GM13977 (cell line): Measurements from ENCODE around the gene WDR49.

Experiments used
- DNase-seq: peaks from one replicate; pipeline ENCODE4 v3.0.0; 2012; ENCODE audit warnings: low spot score
- CTCF ChIP-seq: IDR thresholded peaks from 2 replicates; pipeline ENCODE4 v1.5.1; 2012; ENCODE audit warnings: mild to moderate bottlenecking, control low read depth; ENCODE audit not compliant: insufficient read depth; ENCODE audit errors: extremely low read depth, missing control alignments
- in situ Hi-C: fragments of 300-500 bp; cut with MboI; formaldehyde crosslinking; loops from one replicate; pipeline ENCODE4 v1.12.0; 2022; ENCODE audit warnings: low sequenced_read_pairs, low pct_unique_long_range_greater_than_20kb, mixed read lengths, inconsistent platforms; ENCODE audit not compliant: unreplicated experiment

WDR49 gene

GRCh38 chr3:167489571-167489970 lies 164.2 kb downstream of the WDR49 start:
- in situ Hi-C loops, result no loop called here
- DNase-seq, result no peak
- no peak for TF ChIP-seq CTCF

- no peak for DNase-seq
- TF ChIP-seq CTCF, result no peak
- in situ Hi-C loops, result no loop called here
Measured at GRCh38 chr3:167487556-167487955, 166.2 kb downstream of the WDR49 start.

- no peak for DNase-seq
- no peak for TF ChIP-seq CTCF
- in situ Hi-C loops, result no loop called here
Measured at GRCh38 chr3:167484551-167484950, 169.2 kb downstream of the WDR49 start.

GRCh38 chr3:167483708-167484475 lies 169.8 kb downstream of the WDR49 start:
- no peak for TF ChIP-seq CTCF
- in situ Hi-C loops, result no loop called here
- DNase-seq, result no peak

- in situ Hi-C loops, result no loop called here
- DNase-seq, result no peak
- TF ChIP-seq CTCF, result no peak
Measured at GRCh38 chr3:167481164-167481563, 172.6 kb downstream of the WDR49 start.

- no peak for DNase-seq
- in situ Hi-C loops, result no loop called here
- TF ChIP-seq CTCF, result no peak
Measured at GRCh38 chr3:167480748-167481147, 173.0 kb downstream of the WDR49 start.
